ENCODE results near the gene ACP7. TPM values are rescaled to one million over a fixed set of nuclear protein-coding genes. Genes with fewer than 3 reads are reported as not detected.

The ACP7 gene
- total RNA-seq, 2 donors from 2014 or later: not detected

DNA sequence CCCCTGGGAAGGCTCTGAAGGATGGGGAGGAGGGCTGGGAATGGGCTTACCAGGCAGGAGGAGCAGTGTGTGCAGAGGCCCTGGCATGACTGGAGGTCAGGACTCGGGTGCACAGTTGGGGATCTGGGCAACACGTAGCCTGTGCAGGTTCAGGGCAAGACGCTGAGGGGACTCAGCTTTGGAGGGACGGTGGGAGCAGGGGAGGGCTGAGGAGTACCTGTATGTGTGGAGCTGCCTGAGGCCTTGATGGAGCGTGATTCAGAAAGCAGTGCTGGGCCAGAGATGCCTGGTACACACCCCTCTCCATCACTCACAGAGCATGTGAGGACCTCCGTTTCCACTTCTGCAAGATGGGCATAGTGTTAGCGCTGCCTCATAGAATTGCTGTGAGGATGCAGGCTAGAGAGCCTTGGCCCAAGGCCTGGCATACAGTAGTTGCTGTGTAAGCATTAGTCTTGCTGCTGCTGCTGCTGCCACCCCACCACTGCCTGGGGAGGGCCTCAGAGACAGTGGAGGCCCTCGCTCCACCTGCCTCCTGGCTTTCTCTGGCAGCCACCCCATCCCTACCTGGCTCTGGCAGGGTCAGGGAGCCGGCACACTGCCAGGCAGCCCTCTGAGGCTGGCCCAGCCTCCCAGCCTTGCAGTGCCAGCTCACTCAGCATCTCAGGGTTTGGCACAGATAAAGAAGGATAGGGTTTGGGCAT is 43.8 kb downstream of the ACP7 start:
- Histone ChIP-seq H3K27me3 (no peaks in the 10 kb centered on the region), H3K4me1 (peaks cover 0 to 75% of the 10 kb centered on the region in 2 donors), H3K36me3 (no peaks in the 10 kb centered on the region), H3K4me3 (no peak overlapping the region), H3K27ac (no peak overlapping the region), H3K9me3 (no peaks in the 10 kb centered on the region)
- TF ChIP-seq, protein P1, sequence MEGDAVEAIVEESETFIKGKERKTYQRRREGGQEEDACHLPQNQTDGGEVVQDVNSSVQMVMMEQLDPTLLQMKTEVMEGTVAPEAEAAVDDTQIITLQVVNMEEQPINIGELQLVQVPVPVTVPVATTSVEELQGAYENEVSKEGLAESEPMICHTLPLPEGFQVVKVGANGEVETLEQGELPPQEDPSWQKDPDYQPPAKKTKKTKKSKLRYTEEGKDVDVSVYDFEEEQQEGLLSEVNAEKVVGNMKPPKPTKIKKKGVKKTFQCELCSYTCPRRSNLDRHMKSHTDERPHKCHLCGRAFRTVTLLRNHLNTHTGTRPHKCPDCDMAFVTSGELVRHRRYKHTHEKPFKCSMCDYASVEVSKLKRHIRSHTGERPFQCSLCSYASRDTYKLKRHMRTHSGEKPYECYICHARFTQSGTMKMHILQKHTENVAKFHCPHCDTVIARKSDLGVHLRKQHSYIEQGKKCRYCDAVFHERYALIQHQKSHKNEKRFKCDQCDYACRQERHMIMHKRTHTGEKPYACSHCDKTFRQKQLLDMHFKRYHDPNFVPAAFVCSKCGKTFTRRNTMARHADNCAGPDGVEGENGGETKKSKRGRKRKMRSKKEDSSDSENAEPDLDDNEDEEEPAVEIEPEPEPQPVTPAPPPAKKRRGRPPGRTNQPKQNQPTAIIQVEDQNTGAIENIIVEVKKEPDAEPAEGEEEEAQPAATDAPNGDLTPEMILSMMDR (IDR thresholded peaks at IDR 0.05): no peak
- DNase-seq (ENCODE audit: low spot score): no peak

DNA sequence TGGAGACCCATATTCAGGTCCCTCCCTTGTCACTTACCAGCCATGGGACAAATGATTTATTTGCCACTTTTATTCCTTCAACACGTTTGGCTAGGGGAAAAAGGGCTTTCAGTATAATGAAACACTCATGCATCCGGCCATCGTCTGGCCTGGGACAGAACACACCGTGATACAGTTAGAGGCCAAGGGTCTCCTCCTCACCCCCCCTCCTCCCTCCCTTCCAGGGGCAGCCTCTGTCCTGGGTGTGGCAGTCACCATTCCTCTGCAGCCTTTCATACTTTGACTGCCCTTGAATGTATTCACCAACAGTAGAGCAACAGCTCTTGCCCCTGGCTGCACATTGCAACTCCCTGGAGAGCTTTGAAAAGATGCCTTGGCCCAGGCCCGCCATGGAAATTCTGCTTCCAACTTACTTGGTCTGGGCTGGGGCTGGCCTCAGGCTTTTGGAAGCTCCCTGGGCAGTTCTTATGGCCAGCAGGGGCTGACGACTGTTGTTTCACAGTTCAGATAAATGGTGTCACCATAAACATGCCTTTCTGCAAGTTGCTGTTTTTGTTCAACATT is 44.4 kb downstream of the ACP7 start:
- Histone ChIP-seq H3K36me3 (no peaks in the 10 kb centered on the region), H3K9me3 (no peaks in the 10 kb centered on the region), H3K4me3 (no peak overlapping the region), H3K27ac (no peak overlapping the region), H3K27me3 (no peaks in the 10 kb centered on the region), H3K4me1 (peaks cover 0 to 82% of the 10 kb centered on the region in 2 donors)
- TF ChIP-seq, protein P1 (IDR thresholded peaks at IDR 0.05): no peak
- no peak for DNase-seq (ENCODE audit: low spot score)

DNA sequence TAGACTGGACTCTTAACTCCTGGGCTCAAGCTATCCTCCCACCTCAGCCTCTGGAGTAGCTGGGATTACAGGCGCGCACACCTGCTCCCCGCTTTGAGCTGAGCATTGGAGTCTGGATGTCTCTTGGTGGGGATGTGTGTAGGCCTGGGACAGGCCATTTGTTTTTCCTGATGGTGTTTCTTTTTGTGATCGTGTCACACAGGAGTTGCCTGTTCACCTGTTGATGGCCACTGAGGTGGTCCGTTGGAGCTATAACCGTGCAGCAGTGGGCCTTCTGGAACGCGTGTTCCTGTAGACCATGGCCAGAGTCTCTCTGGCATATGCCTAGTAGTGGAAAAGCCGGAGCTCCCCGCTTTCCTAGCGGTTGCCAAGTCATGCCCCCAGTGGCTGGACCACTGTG is 44.9 kb downstream of the ACP7 start:
- TF ChIP-seq, protein P1 (IDR thresholded peaks at IDR 0.05): no peak
- no peak overlapping the region for H3K27ac ChIP-seq
- no peak overlapping the region for H3K4me3 ChIP-seq
- no peaks in the 10 kb centered on the region for H3K36me3 ChIP-seq
- no peak for DNase-seq (ENCODE audit: low spot score)
- peaks cover 0 to 87% of the 10 kb centered on the region in 2 donors for H3K4me1 ChIP-seq
- H3K27me3 ChIP-seq: no peaks in the 10 kb centered on the region
- no peaks in the 10 kb centered on the region for H3K9me3 ChIP-seq

DNA sequence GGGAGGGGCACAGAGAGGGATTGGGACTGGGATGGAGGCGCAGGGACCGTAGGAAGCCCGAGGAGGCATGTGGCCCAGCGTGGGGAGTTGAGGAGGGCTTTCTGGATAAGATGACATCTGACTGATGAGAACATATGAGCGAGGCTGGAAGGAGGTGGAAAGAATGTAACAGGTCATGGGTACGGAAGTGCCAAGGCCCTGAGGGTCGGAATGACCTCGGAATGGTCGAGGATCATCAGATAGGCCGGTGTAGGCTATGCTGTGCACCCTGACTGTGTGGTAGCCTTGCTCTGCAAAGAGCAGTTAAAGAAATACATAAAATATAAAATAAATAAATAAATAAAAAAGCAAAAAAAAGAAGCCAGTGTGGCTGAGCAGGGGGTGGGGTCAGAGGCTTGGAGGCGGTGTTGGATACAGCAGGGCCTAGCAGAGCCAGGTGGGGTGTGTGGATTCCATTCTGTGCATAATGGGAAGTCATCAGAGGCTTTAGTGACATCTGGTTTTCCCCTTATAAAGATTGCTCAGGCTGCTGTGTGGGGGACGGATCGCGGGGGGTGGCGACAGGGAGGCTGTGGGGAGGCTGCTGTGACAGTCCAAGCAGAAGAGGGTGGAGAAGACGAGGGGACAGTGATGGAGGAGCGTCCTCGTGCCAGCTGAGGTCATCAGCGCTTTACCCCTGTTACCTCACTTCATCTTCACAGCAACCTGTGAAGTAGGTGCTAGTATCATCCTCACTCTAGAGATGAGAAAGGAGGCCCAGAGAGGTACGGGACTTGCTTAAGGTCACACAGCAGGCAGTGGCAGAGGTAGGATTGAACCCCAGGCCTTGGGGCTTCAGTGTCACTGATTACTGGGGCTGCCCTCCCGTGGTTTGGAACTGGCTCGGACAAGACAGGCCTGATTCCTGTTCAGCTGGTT is 46.4 kb downstream of the ACP7 start:
- Histone ChIP-seq H3K4me3 (no peak overlapping the region), H3K36me3 (no peaks in the 10 kb centered on the region), H3K27me3 (no peaks in the 10 kb centered on the region), H3K27ac (peak overlapping the region in 1 of 2 donors; percentile 44), H3K9me3 (no peaks in the 10 kb centered on the region), H3K4me1 (peaks cover 0 to 78% of the 10 kb centered on the region in 2 donors)
- no peak for DNase-seq (ENCODE audit: low spot score)
- TF ChIP-seq, protein P1 (IDR thresholded peaks at IDR 0.05): no peak

DNA sequence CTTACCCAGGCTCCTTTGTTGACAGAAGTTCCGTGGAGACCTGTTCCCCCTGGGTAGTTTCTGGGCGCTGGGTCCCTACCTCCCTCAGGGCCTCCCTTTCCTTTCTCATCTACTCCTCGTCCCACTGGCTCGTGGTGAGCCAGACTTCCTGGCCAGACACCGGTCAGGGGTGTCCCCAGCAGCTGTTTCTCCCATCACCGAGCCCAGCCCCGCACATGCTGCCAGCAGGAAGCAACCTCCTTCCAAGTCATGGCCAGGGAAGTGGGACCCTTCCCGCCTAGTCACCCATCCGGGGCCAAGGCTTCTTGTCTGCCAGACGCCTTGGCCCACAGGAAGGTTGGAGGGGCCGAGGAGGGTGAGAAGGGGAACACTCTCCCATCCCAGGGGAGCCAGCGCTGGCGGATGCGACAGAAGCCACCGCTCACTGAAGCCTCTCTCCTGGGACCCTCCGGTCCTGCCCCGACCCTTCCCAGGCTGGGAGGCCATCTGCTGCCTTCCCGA is 47.1 kb downstream of the ACP7 start:
- Histone ChIP-seq H3K9me3 (no peaks in the 10 kb centered on the region), H3K36me3 (no peaks in the 10 kb centered on the region), H3K4me3 (no peak overlapping the region), H3K27me3 (no peaks in the 10 kb centered on the region), H3K27ac (peak overlapping the region; percentile 21 to 44), H3K4me1 (peaks cover 0 to 77% of the 10 kb centered on the region in 2 donors)
- TF ChIP-seq, protein P1 (IDR thresholded peaks at IDR 0.05): no peak
- DNase-seq (ENCODE audit: low spot score): peak; percentile 64

Measured in right atrium auricular region (tissue), 2 donors.